Measurements from ENCODE around the gene HCN4. TPM values are rescaled to one million over a fixed set of nuclear protein-coding genes. Genes with fewer than 3 reads are reported as not detected.

The HCN4 gene
- total RNA-seq, 4 donors from 2014 or later = 0.18 to 0.85 TPM; not detected in 2

- Histone ChIP-seq H3K9me3 (no peaks in the 10 kb centered on the region), H3K4me1 (no peaks in the 10 kb centered on the region), H3K4me3 (no peak overlapping the region), H3K27me3 (no peaks in the 10 kb centered on the region), H3K27ac (no peak overlapping the region), H3K36me3 (no peaks in the 10 kb centered on the region)
- no peak for TF ChIP-seq POLR2A (IDR thresholded peaks at IDR 0.05)
- TF ChIP-seq CTCF (IDR thresholded peaks at IDR 0.05) = no peak
- DNase-seq = no peak
Measured at GRCh38 chr15:73395671-73396070, 26.9 kb upstream of the HCN4 start.

- no peak for DNase-seq
- no peaks in the 10 kb centered on the region for H3K4me1 ChIP-seq
- H3K9me3 ChIP-seq = no peaks in the 10 kb centered on the region
- no peaks in the 10 kb centered on the region for H3K27me3 ChIP-seq
- no peak overlapping the region for H3K27ac ChIP-seq
- H3K36me3 ChIP-seq = no peaks in the 10 kb centered on the region
- TF ChIP-seq POLR2A (IDR thresholded peaks at IDR 0.05) (no peak), CTCF (IDR thresholded peaks at IDR 0.05) (no peak)
- H3K4me3 ChIP-seq = no peak overlapping the region
Measured at GRCh38 chr15:73394782-73395181, 26.0 kb upstream of the HCN4 start.

- Histone ChIP-seq H3K4me3 (no peak overlapping the region), H3K9me3 (no peaks in the 10 kb centered on the region), H3K36me3 (no peaks in the 10 kb centered on the region), H3K27me3 (no peaks in the 10 kb centered on the region), H3K27ac (no peak overlapping the region), H3K4me1 (peaks cover 0 to 7% (median 0%) of the 10 kb centered on the region in 4 donors)
- no peak for TF ChIP-seq CTCF (IDR thresholded peaks at IDR 0.05)
- TF ChIP-seq POLR2A (IDR thresholded peaks at IDR 0.05) = no peak
- DNase-seq = no peak
Measured at GRCh38 chr15:73393336-73393735, 24.6 kb upstream of the HCN4 start.

GRCh38 chr15:73392025-73392424 is 23.3 kb upstream of the HCN4 start:
- Histone ChIP-seq H3K27ac (no peak overlapping the region), H3K27me3 (no peaks in the 10 kb centered on the region), H3K4me3 (no peak overlapping the region), H3K9me3 (no peaks in the 10 kb centered on the region), H3K36me3 (no peaks in the 10 kb centered on the region), H3K4me1 (peaks cover 0 to 7% (median 0%) of the 10 kb centered on the region in 4 donors)
- no peak for DNase-seq
- TF ChIP-seq CTCF (IDR thresholded peaks at IDR 0.05) = no peak
- no peak for TF ChIP-seq POLR2A (IDR thresholded peaks at IDR 0.05)

GRCh38 chr15:73391128-73391872 is 22.5 kb upstream of the HCN4 start:
- TF ChIP-seq CTCF (IDR thresholded peaks at IDR 0.05) = no peak
- TF ChIP-seq POLR2A (IDR thresholded peaks at IDR 0.05) = no peak
- DNase-seq = no peak
- no peaks in the 10 kb centered on the region for H3K36me3 ChIP-seq
- H3K27ac ChIP-seq = no peak overlapping the region
- peaks cover 0 to 7% (median 0%) of the 10 kb centered on the region in 4 donors for H3K4me1 ChIP-seq
- no peaks in the 10 kb centered on the region for H3K27me3 ChIP-seq
- no peaks in the 10 kb centered on the region for H3K9me3 ChIP-seq
- no peak overlapping the region for H3K4me3 ChIP-seq

Measured in Peyer's patch (tissue), 4 donors.